Ectodermal cell (in vitro differentiated cells): ENCODE results near the gene NEK8.

Source experiments
- H3K27ac ChIP-seq: 2 replicates; pipeline ENCODE4 v1.7.0; 2013; ENCODE audit warnings: mild to moderate bottlenecking, low read depth, low read length; ENCODE audit not compliant: insufficient read depth, poor library complexity, severe bottlenecking
- H3K27me3 ChIP-seq: 2 replicates; pipeline ENCODE4 v1.7.0; 2013; ENCODE audit warnings: mild to moderate bottlenecking, low read length; ENCODE audit not compliant: insufficient read depth, control insufficient read depth, poor library complexity, severe bottlenecking
- H3K36me3 ChIP-seq: one replicate; pipeline ENCODE4 v1.7.0; 2013; ENCODE audit warnings: low read length; ENCODE audit not compliant: control insufficient read depth, insufficient read depth
- H3K4me1 ChIP-seq: one replicate; pipeline ENCODE4 v1.7.0; 2013; ENCODE audit warnings: low read length; ENCODE audit not compliant: control insufficient read depth, insufficient read depth
- H3K4me3 ChIP-seq: 2 replicates; pipeline ENCODE4 v1.7.0; 2013; ENCODE audit warnings: low read depth, low read length, control low read depth; ENCODE audit not compliant: insufficient read depth
- H3K9me3 ChIP-seq: 2 replicates; pipeline ENCODE4 v1.7.0; 2013; ENCODE audit warnings: mild to moderate bottlenecking, low read length, moderate library complexity; ENCODE audit not compliant: control insufficient read depth
- WGBS, 2 experiments: methylation state at CpG; one replicate each; pipeline ENCODE4 v1.1.7; 2013; ENCODE audit warnings: missing lambda C conversion rate in 2 of 2; 5-methylcytosine and 5-hydroxymethylcytosine counted together

Gene NEK8

DNA sequence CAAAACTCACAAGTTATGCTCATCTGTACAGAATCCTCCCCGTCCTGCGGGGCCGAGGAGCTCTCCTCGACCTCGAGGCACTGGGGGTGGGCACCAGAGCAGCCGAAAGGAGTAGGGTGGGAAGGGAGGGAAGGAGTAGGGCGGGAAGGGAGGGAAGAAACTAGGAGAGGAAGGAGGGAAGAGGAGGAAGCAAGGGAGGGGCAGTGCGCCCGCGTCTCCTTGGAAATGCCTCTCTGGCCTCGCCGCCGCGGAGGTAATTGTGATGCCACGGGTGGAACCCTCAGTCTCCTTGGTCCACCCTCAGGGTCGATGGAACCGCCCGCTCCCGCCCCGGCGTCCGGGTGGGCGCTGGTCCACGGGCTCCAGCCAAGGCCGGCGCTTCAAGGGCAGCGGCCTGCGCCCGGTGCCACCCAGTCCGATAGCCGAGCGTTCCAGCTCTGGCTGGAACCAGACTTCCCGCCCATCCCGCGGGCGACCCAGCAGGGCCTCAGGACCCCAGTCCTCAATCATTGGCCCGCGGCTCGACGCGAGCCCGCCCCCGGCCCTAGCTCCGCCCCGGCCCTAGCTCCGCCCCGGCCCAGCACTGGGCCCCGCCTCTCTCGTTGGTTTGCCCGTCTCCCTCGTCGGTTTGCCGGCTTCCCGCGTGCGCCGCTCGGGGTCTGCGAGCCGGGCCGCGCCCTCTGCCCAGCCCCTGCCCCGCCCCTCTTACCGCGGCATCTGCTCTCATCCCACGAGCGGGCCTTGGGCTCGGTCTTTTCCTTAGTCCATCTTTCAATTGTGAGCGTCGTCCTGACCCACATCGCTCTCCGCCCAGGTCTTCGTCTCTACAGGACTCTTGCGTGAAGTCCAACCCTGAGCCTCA lies 17.5 kb upstream of the NEK8 start:
- Histone ChIP-seq H3K4me1 (peaks cover 7% of the 10 kb centered on the region), H3K9me3 (no peaks in the 10 kb centered on the region), H3K36me3 (peaks cover 14% of the 10 kb centered on the region), H3K4me3 (peak overlapping the region; percentile 58), H3K27ac (peak overlapping the region; percentile 98), H3K27me3 (no peaks in the 10 kb centered on the region)
- WGBS, 2 experiments = 0% methylated on average over 74 of the region's 74 CpGs

GRCh38 chr17:28711723-28712031 lies 16.9 kb upstream of the NEK8 start, which contains the start of gene PROCA1:
Gene PROCA1 (minus strand): TSS chr17:28711888. CDS start chr17:28711660, 228 bp downstream.
- Histone ChIP-seq H3K27ac (peak within 1 kb of the TSS; percentile 98), H3K9me3 (no peaks in the 10 kb centered on the region), H3K36me3 (peaks cover 14% of the 10 kb centered on the region), H3K4me3 (peak within 1 kb of the TSS; percentile 58), H3K4me1 (peaks cover 7% of the 10 kb centered on the region), H3K27me3 (no peaks in the 10 kb centered on the region)
- WGBS, 2 experiments = 0 to 1% methylated on average over 20 of the region's 20 CpGs

DNA sequence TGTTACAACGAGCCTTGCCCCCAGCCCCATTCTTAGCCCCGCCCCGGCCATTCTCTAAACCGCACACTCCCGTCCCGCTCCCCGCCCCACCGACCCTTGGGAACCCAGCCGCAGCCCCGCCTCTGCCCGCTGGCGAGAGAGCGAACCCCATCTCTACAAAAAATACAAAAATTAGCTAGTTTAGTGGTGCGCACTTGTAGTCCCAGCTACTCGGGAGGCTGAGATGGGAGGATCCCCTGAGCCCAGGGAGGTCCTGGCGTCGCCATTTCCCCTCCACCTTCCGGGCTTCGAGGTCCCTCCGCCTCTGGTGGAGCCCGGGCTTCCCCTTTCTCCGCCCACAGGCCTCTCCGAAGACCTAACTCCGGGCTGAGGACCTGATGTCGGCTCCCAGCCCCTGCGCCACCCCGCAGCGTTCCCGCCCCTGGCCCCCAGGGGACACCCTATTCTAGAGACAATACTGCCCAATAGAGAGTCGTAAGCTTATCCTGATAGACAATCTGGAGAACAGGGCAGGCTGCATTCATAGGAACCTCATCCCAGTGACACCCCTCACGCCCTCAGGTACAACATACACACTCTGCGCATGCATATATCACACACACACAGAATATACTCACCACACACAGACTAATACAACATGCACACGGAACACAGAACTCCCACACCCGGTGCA lies 16.4 kb upstream of the NEK8 start:
- Histone ChIP-seq H3K27ac (peak overlapping the region; percentile 98), H3K4me3 (peak overlapping the region; percentile 58), H3K36me3 (peaks cover 14% of the 10 kb centered on the region), H3K4me1 (peaks cover 7% of the 10 kb centered on the region), H3K9me3 (no peaks in the 10 kb centered on the region), H3K27me3 (no peaks in the 10 kb centered on the region)
- 12% methylated on average over 34 of the region's 34 CpGs for WGBS, 2 experiments

GRCh38 chr17:28712705-28713415 lies 15.7 kb upstream of the NEK8 start:
- no peak overlapping the region for H3K4me3 ChIP-seq
- H3K9me3 ChIP-seq = no peaks in the 10 kb centered on the region
- no peak overlapping the region for H3K27ac ChIP-seq
- H3K36me3 ChIP-seq = peaks cover 14% of the 10 kb centered on the region
- H3K27me3 ChIP-seq = no peaks in the 10 kb centered on the region
- WGBS, 2 experiments = 83 to 87% methylated on average over 7 of the region's 7 CpGs
- peaks cover 7% of the 10 kb centered on the region for H3K4me1 ChIP-seq

DNA sequence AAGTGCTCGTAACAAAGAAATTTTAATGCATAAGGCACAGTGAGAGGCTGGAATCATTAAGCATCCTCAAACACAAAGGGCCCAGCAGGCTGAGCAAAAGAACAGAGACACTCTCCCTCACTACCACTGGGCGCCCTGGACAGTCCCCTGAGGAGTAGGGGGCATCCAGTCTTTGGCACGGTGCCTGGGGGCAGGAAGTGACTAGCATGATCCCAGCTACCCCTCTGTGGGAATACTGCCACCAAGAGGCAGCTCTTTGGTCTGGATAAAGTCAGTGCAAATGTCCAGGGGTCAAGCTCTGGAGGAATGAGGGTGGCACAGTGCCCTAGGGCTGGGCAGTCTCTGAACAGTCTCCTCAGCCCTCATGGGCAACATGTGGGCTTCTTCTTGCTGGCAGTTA lies 14.3 kb upstream of the NEK8 start:
- H3K27ac ChIP-seq = no peak overlapping the region
- peaks cover 18% of the 10 kb centered on the region for H3K4me1 ChIP-seq
- peaks cover 14% of the 10 kb centered on the region for H3K36me3 ChIP-seq
- H3K27me3 ChIP-seq = no peaks in the 10 kb centered on the region
- no peak overlapping the region for H3K4me3 ChIP-seq
- no peaks in the 10 kb centered on the region for H3K9me3 ChIP-seq
- WGBS, 2 experiments = 89 to 90% methylated on average over 3 of the region's 3 CpGs

GRCh38 chr17:28715217-28715616 lies 13.4 kb upstream of the NEK8 start:
- Histone ChIP-seq H3K27ac (no peak overlapping the region), H3K4me1 (peaks cover 18% of the 10 kb centered on the region), H3K27me3 (no peaks in the 10 kb centered on the region), H3K9me3 (no peaks in the 10 kb centered on the region), H3K4me3 (no peak overlapping the region), H3K36me3 (peaks cover 14% of the 10 kb centered on the region)
- WGBS, 2 experiments = 95 to 97% methylated on average over 2 of the region's 2 CpGs

- WGBS, 2 experiments = 1% methylated on average over 63 of the region's 63 CpGs
- Histone ChIP-seq H3K9me3 (no peaks in the 10 kb centered on the region), H3K27ac (peak overlapping the region; percentile 87), H3K36me3 (peaks cover 22% of the 10 kb centered on the region), H3K4me3 (peak overlapping the region; percentile 93), H3K27me3 (no peaks in the 10 kb centered on the region), H3K4me1 (peaks cover 28% of the 10 kb centered on the region)
These were observed 11.6 kb upstream of the NEK8 start for GRCh38 chr17:28716740-28717577.

DNA sequence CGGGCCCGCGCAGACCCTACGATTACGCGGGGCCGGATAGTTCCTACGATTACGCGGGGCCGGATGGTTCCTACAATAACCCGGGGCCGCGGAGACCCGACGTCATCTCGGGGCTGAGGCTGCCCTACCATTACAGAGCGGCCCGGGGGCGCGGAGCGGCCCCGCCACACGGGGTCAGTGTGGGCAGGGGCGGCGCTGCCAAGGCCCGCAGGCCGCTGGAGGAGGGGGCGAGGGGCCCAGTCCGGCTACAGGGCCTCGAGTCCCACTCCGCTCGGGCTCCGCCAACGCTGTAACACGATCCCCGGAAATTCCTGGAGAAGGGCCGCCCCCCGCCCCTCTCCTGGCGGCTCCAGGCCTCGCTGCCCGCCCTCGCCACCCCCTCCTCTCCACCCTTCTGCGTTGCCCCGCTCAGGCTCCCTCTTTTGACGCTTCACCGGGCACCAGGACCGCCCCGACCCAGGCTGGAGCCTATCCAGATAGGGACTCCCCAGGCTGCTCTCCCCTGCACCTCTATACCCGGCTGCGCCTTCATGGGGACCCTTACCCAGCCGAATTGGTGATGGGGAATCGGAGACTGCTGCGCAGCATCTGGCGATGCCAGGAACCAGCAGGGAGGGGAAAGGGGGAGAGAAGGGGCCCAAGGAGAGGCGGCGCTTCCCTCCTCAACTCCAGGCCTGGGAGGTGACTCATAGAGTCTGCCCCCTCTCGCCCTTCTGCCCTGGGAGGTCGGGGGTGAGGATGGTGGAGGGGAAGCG lies 10.8 kb upstream of the NEK8 start, which contains the start of gene RAB34:
RAB34 (minus strand) TSS at position 291 of the 755 bp plus-strand sequence. CDS start 602 bp downstream, outside the sequence.
- Histone ChIP-seq H3K27me3 (no peaks in the 10 kb centered on the region), H3K36me3 (peaks cover 30% of the 10 kb centered on the region), H3K9me3 (no peaks in the 10 kb centered on the region), H3K27ac (peak within 1 kb of the TSS; percentile 87), H3K4me1 (peaks cover 31% of the 10 kb centered on the region), H3K4me3 (peak within 1 kb of the TSS; percentile 93)
- 0% methylated on average over 58 to 60 of the region's 60 CpGs for WGBS, 2 experiments
